ENCODE measurements around the gene ZHX3.
A peak's percentile ranks its signal among the peaks of the same experiment; 100 is the strongest.

DNA sequence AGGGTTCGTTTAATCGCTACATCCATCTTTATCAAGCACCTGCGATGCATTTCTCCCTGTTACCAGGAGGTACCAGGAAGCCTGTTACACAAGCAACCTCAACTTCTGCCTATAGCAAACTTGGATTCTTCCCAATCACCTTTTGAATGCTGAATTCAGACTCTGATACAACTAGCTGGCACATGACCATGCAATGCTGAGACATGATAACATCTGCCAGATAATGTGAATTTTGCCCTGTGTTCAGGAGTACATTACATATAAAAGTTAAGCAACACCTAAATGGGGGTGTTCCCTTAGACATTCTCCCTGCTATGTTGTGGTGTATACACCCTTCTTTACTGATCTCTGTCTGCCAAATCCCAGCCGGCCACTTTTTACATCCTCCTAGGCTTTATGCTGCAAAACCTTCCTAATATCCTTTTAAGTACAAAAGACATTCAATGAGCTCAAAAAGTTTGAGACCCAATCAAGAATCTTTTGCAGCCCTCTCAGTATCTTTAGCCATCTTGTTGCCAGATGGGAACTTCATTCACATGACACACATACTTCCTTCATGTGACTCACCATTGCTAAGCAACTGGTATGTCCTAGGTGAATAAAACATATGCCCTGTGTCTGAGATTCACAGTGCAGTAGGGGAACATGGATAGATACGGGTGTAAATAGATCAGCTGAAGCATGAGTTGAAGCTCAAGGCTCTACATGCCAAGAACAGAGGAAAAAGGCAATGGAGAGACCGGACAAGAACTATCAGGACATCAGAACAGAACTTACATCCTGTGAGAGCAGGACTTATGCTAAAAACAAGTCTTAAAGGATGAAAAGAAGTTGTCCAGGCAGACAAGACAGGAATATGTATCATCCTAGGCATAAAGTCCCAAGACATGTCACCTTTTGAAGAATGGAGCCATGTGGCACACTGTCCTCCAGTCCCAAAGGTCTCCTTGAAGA, 84.3 kb downstream of the ZHX3 start:
- TF ChIP-seq POLR2AphosphoS5 (IDR thresholded peaks at IDR 0.05) (peak in 1 of 3 donors; percentile 35), POLR2A (IDR thresholded peaks at IDR 0.05) (no peak)
- TF ChIP-seq, protein P1, sequence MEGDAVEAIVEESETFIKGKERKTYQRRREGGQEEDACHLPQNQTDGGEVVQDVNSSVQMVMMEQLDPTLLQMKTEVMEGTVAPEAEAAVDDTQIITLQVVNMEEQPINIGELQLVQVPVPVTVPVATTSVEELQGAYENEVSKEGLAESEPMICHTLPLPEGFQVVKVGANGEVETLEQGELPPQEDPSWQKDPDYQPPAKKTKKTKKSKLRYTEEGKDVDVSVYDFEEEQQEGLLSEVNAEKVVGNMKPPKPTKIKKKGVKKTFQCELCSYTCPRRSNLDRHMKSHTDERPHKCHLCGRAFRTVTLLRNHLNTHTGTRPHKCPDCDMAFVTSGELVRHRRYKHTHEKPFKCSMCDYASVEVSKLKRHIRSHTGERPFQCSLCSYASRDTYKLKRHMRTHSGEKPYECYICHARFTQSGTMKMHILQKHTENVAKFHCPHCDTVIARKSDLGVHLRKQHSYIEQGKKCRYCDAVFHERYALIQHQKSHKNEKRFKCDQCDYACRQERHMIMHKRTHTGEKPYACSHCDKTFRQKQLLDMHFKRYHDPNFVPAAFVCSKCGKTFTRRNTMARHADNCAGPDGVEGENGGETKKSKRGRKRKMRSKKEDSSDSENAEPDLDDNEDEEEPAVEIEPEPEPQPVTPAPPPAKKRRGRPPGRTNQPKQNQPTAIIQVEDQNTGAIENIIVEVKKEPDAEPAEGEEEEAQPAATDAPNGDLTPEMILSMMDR (IDR thresholded peaks at IDR 0.05), result no peak

All from stomach (tissue), 4 donors.